Measurements from ENCODE around the gene TMEM169. TPM values are rescaled to one million over a fixed set of nuclear protein-coding genes. Genes with fewer than 3 reads are reported as not detected.

The TMEM169 gene
- polyA plus RNA-seq, 2 of the 4 experiments (the other 2 are of a cell fraction), result 0.54 to 0.81 TPM

GRCh38 chr2:216072473-216072872, 9.2 kb upstream of the TMEM169 start:
- POLR2A ChIA-PET, result interaction anchor here (1.0 kb wide), 1 partner anchor 9 kb away, joined by 3 read pairs; no protein-coding TSS in a partner anchor
- H3K4me1 ChIP-seq, result peaks cover 20% of the 10 kb centered on the region
- CTCF ChIA-PET, result no interaction called here
- H3K4me3 ChIP-seq, result no peak overlapping the region
- no peak for ATAC-seq
- FAIRE-seq, result no peak
- DNase-seq (ENCODE audit: low read depth in 1 of 2, low spot score in 1 of 2), result no peak
- no peaks in the 10 kb centered on the region for H3K9me3 ChIP-seq
- H3K27ac ChIP-seq, result no peak overlapping the region
- TF ChIP-seq USF2 (IDR thresholded peaks at IDR 0.05) (no peak), FOXS1 (CRISPR knock-in tag; IDR thresholded peaks at IDR 0.05) (no peak), KDM1A (IDR thresholded peaks at IDR 0.05; ENCODE audit: low read depth) (peak; percentile 74), HDAC2 (IDR thresholded peaks at IDR 0.05) (0 out of 2 replicates have a peak, but pooled peaks have one; percentile 50), NFE2L2 (conservative IDR thresholded peaks at IDR 0.05; ENCODE audit: low read length) (no peak), RAD21 (conservative IDR thresholded peaks at IDR 0.05 in 1 of 2, IDR thresholded peaks at IDR 0.05 in 1 of 2) (no peak), NR3C1 (IDR thresholded peaks at IDR 0.05) (no peak)
- H3K4me2 ChIP-seq, result no peak overlapping the region

DNA sequence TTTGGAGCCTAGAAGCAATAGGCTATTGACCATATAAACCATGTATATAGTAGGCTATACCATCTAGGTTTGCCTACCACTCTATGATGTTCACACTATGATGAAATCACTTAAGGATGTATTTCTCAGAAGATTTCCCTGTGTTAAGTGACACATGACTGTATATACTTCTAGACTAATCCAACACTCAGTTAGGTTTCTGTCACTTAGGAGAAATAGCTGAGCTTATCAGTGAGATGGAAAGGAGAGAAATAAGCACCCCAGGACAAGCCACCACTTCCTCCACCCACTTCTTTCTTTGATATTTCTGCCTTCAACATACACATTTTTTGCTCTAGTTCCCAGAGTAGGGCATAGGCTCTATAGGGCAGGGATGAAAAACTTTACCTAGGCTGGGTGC, 7.9 kb upstream of the TMEM169 start:
- ATAC-seq, result no peak
- FAIRE-seq, result no peak
- TF ChIP-seq FOSB (CRISPR knock-in tag; IDR thresholded peaks at IDR 0.05), result no peak
- no peak for TF ChIP-seq RFX5 (IDR thresholded peaks at IDR 0.05)
- no peak for TF ChIP-seq POLR2A (IDR thresholded peaks at IDR 0.05; ENCODE audit: low read length)
- no peak for TF ChIP-seq JUN (IDR thresholded peaks at IDR 0.05)
- TF ChIP-seq, protein P1, sequence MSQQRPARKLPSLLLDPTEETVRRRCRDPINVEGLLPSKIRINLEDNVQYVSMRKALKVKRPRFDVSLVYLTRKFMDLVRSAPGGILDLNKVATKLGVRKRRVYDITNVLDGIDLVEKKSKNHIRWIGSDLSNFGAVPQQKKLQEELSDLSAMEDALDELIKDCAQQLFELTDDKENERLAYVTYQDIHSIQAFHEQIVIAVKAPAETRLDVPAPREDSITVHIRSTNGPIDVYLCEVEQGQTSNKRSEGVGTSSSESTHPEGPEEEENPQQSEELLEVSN (IDR thresholded peaks at IDR 0.05; ENCODE audit: borderline replicate concordance, low read depth), result no peak
- no peak for TF ChIP-seq ELK1 (IDR thresholded peaks at IDR 0.05; ENCODE audit: low read depth, low read length)
- no peak for TF ChIP-seq ATOH8 (CRISPR knock-in tag; IDR thresholded peaks at IDR 0.05; ENCODE audit: low read depth)
- TF ChIP-seq, protein P2, sequence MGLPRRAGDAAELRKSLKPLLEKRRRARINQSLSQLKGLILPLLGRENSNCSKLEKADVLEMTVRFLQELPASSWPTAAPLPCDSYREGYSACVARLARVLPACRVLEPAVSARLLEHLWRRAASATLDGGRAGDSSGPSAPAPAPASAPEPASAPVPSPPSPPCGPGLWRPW (IDR thresholded peaks at IDR 0.05), result no peak
- Histone ChIP-seq H3K9me3 (no peaks in the 10 kb centered on the region), H3K4me1 (peaks cover 30% of the 10 kb centered on the region), H3K4me3 (no peak overlapping the region), H3K27ac (no peak overlapping the region), H3K4me2 (no peak overlapping the region)
- no peak for DNase-seq (ENCODE audit: low read depth in 1 of 2, low spot score in 1 of 2)
- POLR2A ChIA-PET, result no interaction called here
- CTCF ChIA-PET, result interaction anchor here (0.8 kb wide), 1 partner anchor 10 kb away, joined by 3 read pairs; no protein-coding TSS in a partner anchor

- Histone ChIP-seq H3K9me3 (no peaks in the 10 kb centered on the region), H3K27ac (no peak overlapping the region), H3K4me3 (no peak overlapping the region), H3K4me1 (peaks cover 36% of the 10 kb centered on the region), H3K4me2 (peak overlapping the region; percentile 26; the same call in 2 of the 3 replicates)
- TF ChIP-seq, protein P2 (IDR thresholded peaks at IDR 0.05), result no peak
- TF ChIP-seq KDM5A (IDR thresholded peaks at IDR 0.05) (no peak), MYC (IDR thresholded peaks at IDR 0.05; ENCODE audit: borderline replicate concordance, low read length) (no peak), POLR2AphosphoS2 (conservative IDR thresholded peaks at IDR 0.05; ENCODE audit: low read length) (no peak), FOSB (CRISPR knock-in tag; IDR thresholded peaks at IDR 0.05) (no peak), HDAC2 (IDR thresholded peaks at IDR 0.05) (no peak), HOXB13 (CRISPR knock-in tag; IDR thresholded peaks at IDR 0.05; ENCODE audit: low read depth) (no peak), MAFK (IDR thresholded peaks at IDR 0.05; ENCODE audit: partially characterized antibody) (no peak), ATOH8 (CRISPR knock-in tag; IDR thresholded peaks at IDR 0.05; ENCODE audit: low read depth) (no peak)
- TF ChIP-seq, protein P3, sequence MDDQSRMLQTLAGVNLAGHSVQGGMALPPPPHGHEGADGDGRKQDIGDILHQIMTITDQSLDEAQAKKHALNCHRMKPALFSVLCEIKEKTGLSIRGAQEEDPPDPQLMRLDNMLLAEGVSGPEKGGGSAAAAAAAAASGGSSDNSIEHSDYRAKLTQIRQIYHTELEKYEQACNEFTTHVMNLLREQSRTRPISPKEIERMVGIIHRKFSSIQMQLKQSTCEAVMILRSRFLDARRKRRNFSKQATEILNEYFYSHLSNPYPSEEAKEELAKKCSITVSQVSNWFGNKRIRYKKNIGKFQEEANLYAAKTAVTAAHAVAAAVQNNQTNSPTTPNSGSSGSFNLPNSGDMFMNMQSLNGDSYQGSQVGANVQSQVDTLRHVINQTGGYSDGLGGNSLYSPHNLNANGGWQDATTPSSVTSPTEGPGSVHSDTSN (IDR thresholded peaks at IDR 0.05), result no peak
- TF ChIP-seq, protein P4, sequence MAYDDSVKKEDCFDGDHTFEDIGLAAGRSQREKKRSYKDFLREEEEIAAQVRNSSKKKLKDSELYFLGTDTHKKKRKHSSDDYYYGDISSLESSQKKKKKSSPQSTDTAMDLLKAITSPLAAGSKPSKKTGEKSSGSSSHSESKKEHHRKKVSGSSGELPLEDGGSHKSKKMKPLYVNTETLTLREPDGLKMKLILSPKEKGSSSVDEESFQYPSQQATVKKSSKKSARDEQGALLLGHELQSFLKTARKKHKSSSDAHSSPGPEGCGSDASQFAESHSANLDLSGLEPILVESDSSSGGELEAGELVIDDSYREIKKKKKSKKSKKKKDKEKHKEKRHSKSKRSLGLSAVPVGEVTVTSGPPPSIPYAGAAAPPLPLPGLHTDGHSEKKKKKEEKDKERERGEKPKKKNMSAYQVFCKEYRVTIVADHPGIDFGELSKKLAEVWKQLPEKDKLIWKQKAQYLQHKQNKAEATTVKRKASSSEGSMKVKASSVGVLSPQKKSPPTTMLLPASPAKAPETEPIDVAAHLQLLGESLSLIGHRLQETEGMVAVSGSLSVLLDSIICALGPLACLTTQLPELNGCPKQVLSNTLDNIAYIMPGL (CRISPR knock-in tag; IDR thresholded peaks at IDR 0.05; ENCODE audit: borderline replicate concordance), result no peak
- TF ChIP-seq, protein P5, sequence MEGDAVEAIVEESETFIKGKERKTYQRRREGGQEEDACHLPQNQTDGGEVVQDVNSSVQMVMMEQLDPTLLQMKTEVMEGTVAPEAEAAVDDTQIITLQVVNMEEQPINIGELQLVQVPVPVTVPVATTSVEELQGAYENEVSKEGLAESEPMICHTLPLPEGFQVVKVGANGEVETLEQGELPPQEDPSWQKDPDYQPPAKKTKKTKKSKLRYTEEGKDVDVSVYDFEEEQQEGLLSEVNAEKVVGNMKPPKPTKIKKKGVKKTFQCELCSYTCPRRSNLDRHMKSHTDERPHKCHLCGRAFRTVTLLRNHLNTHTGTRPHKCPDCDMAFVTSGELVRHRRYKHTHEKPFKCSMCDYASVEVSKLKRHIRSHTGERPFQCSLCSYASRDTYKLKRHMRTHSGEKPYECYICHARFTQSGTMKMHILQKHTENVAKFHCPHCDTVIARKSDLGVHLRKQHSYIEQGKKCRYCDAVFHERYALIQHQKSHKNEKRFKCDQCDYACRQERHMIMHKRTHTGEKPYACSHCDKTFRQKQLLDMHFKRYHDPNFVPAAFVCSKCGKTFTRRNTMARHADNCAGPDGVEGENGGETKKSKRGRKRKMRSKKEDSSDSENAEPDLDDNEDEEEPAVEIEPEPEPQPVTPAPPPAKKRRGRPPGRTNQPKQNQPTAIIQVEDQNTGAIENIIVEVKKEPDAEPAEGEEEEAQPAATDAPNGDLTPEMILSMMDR (IDR thresholded peaks at IDR 0.05), result no peak
- ATAC-seq (no peak), FAIRE-seq (no peak), DNase-seq (ENCODE audit: low read depth in 1 of 2, low spot score in 1 of 2) (no peak)
- WGBS (ENCODE audit: missing lambda C conversion rate), result 2% methylated on average over 1 of the region's 1 CpG
- CTCF ChIA-PET, result interaction anchor here (0.8 kb wide), 1 partner anchor 9 kb away, joined by 3 read pairs; no protein-coding TSS in a partner anchor
- POLR2A ChIA-PET, result no interaction called here
These were observed 7.3 kb upstream of the TMEM169 start for GRCh38 chr2:216074380-216074779.
